HG02943 (cell line): Measurements from ENCODE around the gene RHEX.
"Not testable (repeated sequence)": the region's sequence is repeated elsewhere in the genome, so short reads cannot be mapped to it uniquely, and the experiment has no call there.

Source experiments
- ATAC-seq: cut with Tn5 transposase; IDR thresholded peaks from one replicate; pipeline ENCODE4 v1.9.1; 2021; ENCODE audit warnings: mild to moderate bottlenecking, low read depth, moderate library complexity; ENCODE audit not compliant: unreplicated experiment

The RHEX gene

GRCh38 chr1:206052919-206053610, at the start of gene RHEX:
RHEX (plus strand) TSS chr1:206053173; CDS start chr1:206097829, 44,656 bp downstream.
- ATAC-seq, result not testable (repeated sequence)

- ATAC-seq, result no peak
These were observed 48.8 kb upstream of the RHEX start for GRCh38 chr1:206003854-206004800.

GRCh38 chr1:206004826-206005225, 48.1 kb upstream of the RHEX start:
- ATAC-seq, result no peak

- ATAC-seq, result no peak
These were observed 47.7 kb upstream of the RHEX start for GRCh38 chr1:206005234-206005633.

GRCh38 chr1:206005778-206006180, 47.2 kb upstream of the RHEX start:
- ATAC-seq, result no peak

GRCh38 chr1:206006946-206007345, 46.0 kb upstream of the RHEX start:
- no peak for ATAC-seq

GRCh38 chr1:206010060-206010459, 42.9 kb upstream of the RHEX start:
- ATAC-seq, result no peak

GRCh38 chr1:206011057-206011456, 41.9 kb upstream of the RHEX start:
- no peak for ATAC-seq

- ATAC-seq, result peak; percentile 90
These were observed 40.7 kb upstream of the RHEX start for GRCh38 chr1:206012086-206012859.

GRCh38 chr1:206013026-206013795, 39.8 kb upstream of the RHEX start:
- no peak for ATAC-seq

- ATAC-seq, result no peak
These were observed 38.4 kb upstream of the RHEX start for GRCh38 chr1:206014601-206015000.

GRCh38 chr1:206015071-206015470, 37.9 kb upstream of the RHEX start:
- no peak for ATAC-seq

GRCh38 chr1:206020393-206021007, 32.5 kb upstream of the RHEX start:
- ATAC-seq, result no peak

GRCh38 chr1:206021008-206021625, 31.9 kb upstream of the RHEX start:
- ATAC-seq, result no peak

GRCh38 chr1:206021626-206022365, 31.2 kb upstream of the RHEX start:
- ATAC-seq, result no peak

GRCh38 chr1:206022766-206023165, 30.2 kb upstream of the RHEX start:
- ATAC-seq, result no peak

GRCh38 chr1:206023695-206024094, 29.3 kb upstream of the RHEX start, which contains the start of gene CTSE:
CTSE (minus strand) TSS chr1:206023895; CDS start chr1:206023791, 104 bp downstream.
- ATAC-seq, result no peak

GRCh38 chr1:206025283-206025820, 27.6 kb upstream of the RHEX start:
- no peak for ATAC-seq
